Upper lobe of left lung (tissue), 6 donors: Measurements from ENCODE around the gene SELENON. TPM values are rescaled to one million over a fixed set of nuclear protein-coding genes. Genes with fewer than 3 reads are reported as not detected.

ENCODE experiments used
- ATAC-seq, 2 donors: fragments of 200-7000 bp; cut with Tn5 transposase; one replicate each; pipeline ENCODE4 v1.9.1; 2022; ENCODE audit warnings: mild to moderate bottlenecking in 2 of 2, moderate library complexity in 2 of 2; ENCODE audit not compliant: low FRiP score in 2 of 2
- DNase-seq, 2 donors: peaks; one replicate each; pipeline ENCODE4 v3.0.0-alpha.2; 2019 to 2020
- H3K27ac ChIP-seq, 4 donors: fragments of 200-600 bp; sonication (generic); one replicate each; pipeline ENCODE4 v1.5.1; 2016 to 2019
- H3K27me3 ChIP-seq, 4 donors: fragments of 200-600 bp; sonication (generic); one replicate each; pipeline ENCODE4 v1.5.1; 2017 to 2019
- H3K36me3 ChIP-seq, 4 donors: fragments of 200-600 bp; sonication (generic); one replicate each; pipeline ENCODE4 v1.5.1; 2016 to 2019
- H3K4me1 ChIP-seq, 4 donors: fragments of 200-600 bp; sonication (generic); one replicate each; pipeline ENCODE4 v1.5.1; 2018 to 2019
- H3K4me3 ChIP-seq, 4 donors: fragments of 200-600 bp; sonication (generic); one replicate each; pipeline ENCODE4 v1.5.1; 2017 to 2019; ENCODE audit warnings: mild to moderate bottlenecking in 2 of 4, moderate library complexity in 1 of 4
- H3K9me3 ChIP-seq, 4 donors: fragments of 200-600 bp; sonication (generic); one replicate each; pipeline ENCODE4 v1.5.1; 2018 to 2019
- EP300 ChIP-seq, 4 donors: sonication (generic); formaldehyde crosslinking; IDR thresholded peaks; one replicate each; pipeline ENCODE4 v1.5.1; 2017; ENCODE audit warnings: antibody characterized with exemption in 4 of 4, control low read depth in 2 of 4
- POLR2A ChIP-seq, 4 donors: fragments of 450-650 bp; IDR thresholded peaks; one replicate each; pipeline ENCODE4 v1.5.1; 2016 to 2017; ENCODE audit warnings: antibody characterized with exemption in 4 of 4, mild to moderate bottlenecking in 2 of 4
- POLR2AphosphoS5 ChIP-seq, 2 donors: sonication (generic); formaldehyde crosslinking; IDR thresholded peaks; one replicate each; pipeline ENCODE4 v1.5.1; 2017; ENCODE audit warnings: antibody characterized with exemption in 2 of 2
- WGBS, 2 donors: methylation state at CpG; one replicate each; pipeline ENCODE4 v1.1.5; 2017 to 2018; 5-methylcytosine and 5-hydroxymethylcytosine counted together
- total RNA-seq, 6 donors: library from RNA; depleted of rRNA in 4 of 6; stranded (reverse); fragments of >200 nt in 4 of 6; gene quantifications; one replicate each; pipeline versions ENCODE4 v1.1.0 to v1.2.1, GENCODE V29; 2016 to 2021
- TF ChIP-seq, protein P1 (sequence below), 6 experiments: fragments of 450-650 bp in 4 of 6; fragments of 200-600 bp in 2 of 6; sonication (generic) in 2 of 6; IDR thresholded peaks; one replicate each; pipeline ENCODE4 v1.5.1; 2016 to 2019; ENCODE audit warnings: antibody characterized with exemption in 6 of 6
- donor health status: DM: no; HTN: no; CAD: no; lungs with moderate emphysema.
- donor health status: DM: no; HTN: yes; CAD: no; lungs with severe emphysema.

SELENON gene
- total RNA-seq, 6 donors from 2014 or later: 22.0 to 91.1 (median 60.5) TPM

DNA sequence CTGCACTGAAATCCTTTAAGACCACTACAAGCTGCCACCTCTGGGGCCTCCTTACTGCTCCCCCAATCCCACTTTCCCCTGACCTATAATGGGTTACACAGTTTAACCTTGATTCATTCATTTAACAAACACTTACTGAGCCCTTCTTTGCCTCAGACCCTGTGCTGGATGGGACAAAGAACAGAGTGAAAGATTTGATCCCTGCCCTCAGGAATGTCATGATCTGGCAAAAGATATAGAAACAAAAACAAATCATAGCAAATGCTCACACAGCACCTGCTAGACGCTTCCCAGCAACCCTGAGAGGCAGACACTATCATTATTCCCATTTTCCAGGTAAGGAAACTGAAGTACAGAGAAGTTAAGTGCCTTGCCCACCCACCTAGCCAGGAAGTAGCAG is 66.3 kb downstream of the SELENON start:
- 69 to 78% methylated on average over 1 of the region's 1 CpG for WGBS, 2 donors

DNA sequence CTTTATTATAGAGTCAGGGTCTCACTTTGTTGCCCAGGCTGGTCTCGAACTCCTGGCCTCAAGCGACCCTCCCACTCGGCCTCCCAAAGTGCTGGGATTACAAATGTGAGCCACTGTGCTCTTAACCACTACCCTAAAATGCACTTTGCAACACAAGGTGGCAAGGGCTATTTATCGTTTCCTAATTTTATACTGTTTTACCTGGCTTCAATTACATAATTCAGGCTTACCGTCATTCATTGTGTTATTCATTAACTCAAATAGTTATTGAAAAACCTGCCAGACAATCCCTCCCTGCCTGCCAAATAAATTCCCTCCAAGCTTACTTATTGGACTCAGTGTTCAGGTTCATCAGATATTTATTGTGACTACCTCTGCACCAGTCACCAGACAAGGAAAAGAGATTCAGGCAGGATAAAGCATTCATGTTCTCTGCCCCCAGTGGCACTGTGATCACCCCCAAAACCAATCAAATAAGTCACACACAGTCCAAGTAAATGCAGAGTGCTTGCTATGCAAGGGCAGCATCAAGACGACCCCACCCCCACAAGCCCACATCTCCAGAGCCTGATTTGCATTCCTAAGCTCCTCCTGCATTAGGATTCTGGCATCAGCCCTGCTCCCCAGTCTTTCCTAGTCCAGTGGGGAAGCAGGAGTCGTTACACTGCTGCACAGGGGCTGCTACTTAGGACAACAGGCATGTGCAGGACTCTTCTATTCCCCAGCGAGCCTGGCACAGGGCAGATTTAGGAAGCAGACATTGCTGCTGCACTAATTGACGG is 67.4 kb downstream of the SELENON start:
- TF ChIP-seq POLR2A (IDR thresholded peaks at IDR 0.05) (no peak), EP300 (IDR thresholded peaks at IDR 0.05) (no peak)
- TF ChIP-seq, protein P1, sequence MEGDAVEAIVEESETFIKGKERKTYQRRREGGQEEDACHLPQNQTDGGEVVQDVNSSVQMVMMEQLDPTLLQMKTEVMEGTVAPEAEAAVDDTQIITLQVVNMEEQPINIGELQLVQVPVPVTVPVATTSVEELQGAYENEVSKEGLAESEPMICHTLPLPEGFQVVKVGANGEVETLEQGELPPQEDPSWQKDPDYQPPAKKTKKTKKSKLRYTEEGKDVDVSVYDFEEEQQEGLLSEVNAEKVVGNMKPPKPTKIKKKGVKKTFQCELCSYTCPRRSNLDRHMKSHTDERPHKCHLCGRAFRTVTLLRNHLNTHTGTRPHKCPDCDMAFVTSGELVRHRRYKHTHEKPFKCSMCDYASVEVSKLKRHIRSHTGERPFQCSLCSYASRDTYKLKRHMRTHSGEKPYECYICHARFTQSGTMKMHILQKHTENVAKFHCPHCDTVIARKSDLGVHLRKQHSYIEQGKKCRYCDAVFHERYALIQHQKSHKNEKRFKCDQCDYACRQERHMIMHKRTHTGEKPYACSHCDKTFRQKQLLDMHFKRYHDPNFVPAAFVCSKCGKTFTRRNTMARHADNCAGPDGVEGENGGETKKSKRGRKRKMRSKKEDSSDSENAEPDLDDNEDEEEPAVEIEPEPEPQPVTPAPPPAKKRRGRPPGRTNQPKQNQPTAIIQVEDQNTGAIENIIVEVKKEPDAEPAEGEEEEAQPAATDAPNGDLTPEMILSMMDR (IDR thresholded peaks at IDR 0.05): no peak
- H3K4me1 ChIP-seq: peaks cover 16 to 24% (median 17%) of the 10 kb centered on the region in 4 donors
- WGBS, 2 donors: 56 to 67% methylated on average over 9 of the region's 9 CpGs
- H3K27ac ChIP-seq: peak overlapping the region in 2 of 4 donors; percentile 24 to 31
- no peaks in the 10 kb centered on the region for H3K27me3 ChIP-seq
- DNase-seq (no peak), ATAC-seq (no peak)
- peaks cover 0 to 10% (median 2%) of the 10 kb centered on the region in 4 donors for H3K36me3 ChIP-seq
- H3K4me3 ChIP-seq: no peak overlapping the region
- no peaks in the 10 kb centered on the region for H3K9me3 ChIP-seq

More for the DNA sequence above, 66.3 kb downstream of the SELENON start:
- Histone ChIP-seq H3K4me1 (peaks cover 6 to 19% (median 8%) of the 10 kb centered on the region in 4 donors), H3K27ac (no peak overlapping the region), H3K27me3 (no peaks in the 10 kb centered on the region), H3K4me3 (no peak overlapping the region), H3K36me3 (peaks cover 0 to 10% (median 2%) of the 10 kb centered on the region in 4 donors), H3K9me3 (no peaks in the 10 kb centered on the region)
- no peak for DNase-seq
- no peak for ATAC-seq
- TF ChIP-seq POLR2A (IDR thresholded peaks at IDR 0.05): no peak
- TF ChIP-seq, protein P1 (IDR thresholded peaks at IDR 0.05): no peak
- TF ChIP-seq POLR2AphosphoS5 (IDR thresholded peaks at IDR 0.05): no peak
- no peak for TF ChIP-seq EP300 (IDR thresholded peaks at IDR 0.05)

Other genes with a start within 250 kb of the SELENON start
- 10 to 100 TPM in 4 of 6 donors, 1 to 10 TPM in 2; 5.3 to 32.5 (median 16.2) TPM for gene MAN1C1, start 183.4 kb upstream of the SELENON start, total RNA-seq
- gene MTFR1L, start 19.8 kb downstream of the SELENON start, total RNA-seq: 10 to 100 TPM; 43.2 to 80.7 (median 53.6) TPM
- 1 to 10 TPM in 1 of 6 donors, under 1 TPM in 2, not detected in 3; 0.43 to 1.1 (median 0.74) TPM for gene AUNIP, start 59.3 kb downstream of the SELENON start, total RNA-seq
- gene PAQR7, start 75.5 kb downstream of the SELENON start, total RNA-seq: 1 to 10 TPM; 1.9 to 9.6 (median 7.0) TPM
- gene STMN1, start 106.2 kb downstream of the SELENON start, total RNA-seq: 100 to 1,000 TPM in 1 of 6 donors, 10 to 100 TPM in 5; 38.3 to 103 (median 52.2) TPM
- 10 to 100 TPM; 12.6 to 20.1 (median 15.1) TPM for gene PAFAH2, start 197.9 kb downstream of the SELENON start, total RNA-seq
- gene EXTL1, start 221.6 kb downstream of the SELENON start, total RNA-seq: under 1 TPM in 3 of 6 donors, not detected in 3; under 0.01 to 0.24 (median 0.20) TPM
- under 1 TPM in 3 of 6 donors, not detected in 3; 0.09 to 0.27 (median 0.15) TPM for gene SLC30A2, start 245.9 kb downstream of the SELENON start, total RNA-seq